Epithelial cell of prostate (primary cell): ENCODE measurements around the gene EPHA4.
A peak's percentile ranks its signal among the peaks of the same experiment; 100 is the strongest.
"Not testable (repeated sequence)": the region's sequence is repeated elsewhere in the genome, so short reads cannot be mapped to it uniquely, and the experiment has no call there.

ENCODE experiments used
- DNase-seq: peaks from one replicate; pipeline ENCODE4 v3.0.0-alpha.2; 2011; ENCODE audit warnings: low read depth, low spot score
- H3K27ac ChIP-seq: fragments of 450-650 bp; 2 replicates; pipeline ENCODE4 v1.5.1; 2017; ENCODE audit warnings: mild to moderate bottlenecking

Gene EPHA4

DNA sequence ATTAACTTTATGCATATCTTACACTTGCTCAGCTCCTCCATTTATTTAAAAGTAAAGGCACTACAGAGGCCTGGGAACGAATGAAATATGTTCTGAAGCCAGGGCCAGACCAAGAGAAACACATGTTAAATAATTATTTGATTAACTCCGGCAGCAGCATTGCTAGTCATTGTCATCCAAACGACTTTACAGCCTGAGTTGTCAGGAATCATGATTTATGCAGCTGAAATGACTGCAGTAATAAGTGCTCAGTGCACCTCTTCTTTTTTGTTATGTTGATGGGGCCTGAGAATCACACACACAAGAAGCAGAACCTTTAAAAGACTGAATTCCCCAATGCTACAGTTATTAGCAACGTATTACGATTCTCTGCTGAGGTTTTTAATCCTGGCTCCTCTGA, 58.9 kb downstream of the EPHA4 start:
- H3K27ac ChIP-seq: no peak overlapping the region

DNA sequence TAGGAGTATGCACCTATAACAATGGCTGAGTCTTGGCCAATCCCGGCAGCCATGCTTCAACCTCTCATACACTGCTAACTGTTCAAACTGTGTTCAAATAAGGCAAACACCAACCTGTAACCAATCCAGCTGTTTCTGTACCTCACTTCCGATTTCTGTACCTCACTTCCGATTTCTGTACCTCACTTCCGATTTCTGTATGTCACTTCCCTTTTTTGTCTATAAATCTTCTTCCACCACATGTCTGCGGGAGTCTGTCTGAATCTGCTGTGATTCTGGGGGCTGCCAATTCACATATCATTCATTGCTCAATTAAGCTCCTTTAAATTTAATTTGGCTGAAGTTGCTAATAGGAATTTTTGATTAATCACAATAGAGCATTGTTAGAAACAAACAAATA, 60.8 kb downstream of the EPHA4 start:
- H3K27ac ChIP-seq, DNase-seq: not testable (repeated sequence)

More for the DNA sequence above, 58.9 kb downstream of the EPHA4 start:
- DNase-seq: no peak

- no peak overlapping the region for H3K27ac ChIP-seq
- DNase-seq: no peak
Observed at GRCh38 chr2:221506469-221506868, 65.6 kb downstream of the EPHA4 start.

DNA sequence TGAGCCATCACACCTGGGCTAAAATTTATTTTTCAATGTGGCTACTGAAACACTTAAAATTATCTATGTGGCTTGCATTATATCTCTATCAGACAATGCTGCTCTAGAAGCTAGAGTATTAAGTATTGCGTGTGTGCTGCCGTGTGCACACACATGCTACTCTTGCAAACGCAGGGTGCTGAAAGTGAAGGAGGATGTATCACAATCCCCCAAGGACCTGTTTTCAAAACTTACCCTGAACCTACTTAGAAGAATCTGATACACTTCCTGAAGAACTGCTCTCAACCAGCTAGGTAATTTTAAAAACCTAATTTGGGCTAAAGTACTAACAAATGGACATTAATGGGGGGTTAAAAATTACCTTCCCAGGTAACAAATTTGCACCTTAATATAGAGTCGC, 66.5 kb downstream of the EPHA4 start:
- H3K27ac ChIP-seq: no peak overlapping the region
- no peak for DNase-seq

GRCh38 chr2:221504905-221505304, 67.2 kb downstream of the EPHA4 start:
- no peak overlapping the region for H3K27ac ChIP-seq
- DNase-seq: no peak

DNA sequence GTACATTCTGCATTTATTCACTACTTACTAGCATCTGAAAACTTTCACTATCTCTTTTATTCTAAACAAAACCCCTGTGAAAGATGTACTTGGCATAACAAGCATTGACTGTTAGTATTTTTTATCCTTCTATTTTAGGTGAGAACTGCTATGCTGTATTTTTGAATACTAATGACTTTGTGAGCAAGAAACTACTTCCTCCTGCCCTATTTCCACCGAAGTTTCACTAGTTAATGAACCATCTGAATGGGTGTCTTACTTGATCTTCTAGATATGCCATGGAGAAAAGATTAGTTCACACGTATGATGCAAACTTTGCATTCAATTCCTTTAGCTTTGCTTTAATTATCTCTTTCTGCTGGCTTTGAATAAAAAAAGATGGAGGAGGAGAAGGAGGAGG, 68.1 kb downstream of the EPHA4 start:
- no peak overlapping the region for H3K27ac ChIP-seq
- DNase-seq: no peak

DNA sequence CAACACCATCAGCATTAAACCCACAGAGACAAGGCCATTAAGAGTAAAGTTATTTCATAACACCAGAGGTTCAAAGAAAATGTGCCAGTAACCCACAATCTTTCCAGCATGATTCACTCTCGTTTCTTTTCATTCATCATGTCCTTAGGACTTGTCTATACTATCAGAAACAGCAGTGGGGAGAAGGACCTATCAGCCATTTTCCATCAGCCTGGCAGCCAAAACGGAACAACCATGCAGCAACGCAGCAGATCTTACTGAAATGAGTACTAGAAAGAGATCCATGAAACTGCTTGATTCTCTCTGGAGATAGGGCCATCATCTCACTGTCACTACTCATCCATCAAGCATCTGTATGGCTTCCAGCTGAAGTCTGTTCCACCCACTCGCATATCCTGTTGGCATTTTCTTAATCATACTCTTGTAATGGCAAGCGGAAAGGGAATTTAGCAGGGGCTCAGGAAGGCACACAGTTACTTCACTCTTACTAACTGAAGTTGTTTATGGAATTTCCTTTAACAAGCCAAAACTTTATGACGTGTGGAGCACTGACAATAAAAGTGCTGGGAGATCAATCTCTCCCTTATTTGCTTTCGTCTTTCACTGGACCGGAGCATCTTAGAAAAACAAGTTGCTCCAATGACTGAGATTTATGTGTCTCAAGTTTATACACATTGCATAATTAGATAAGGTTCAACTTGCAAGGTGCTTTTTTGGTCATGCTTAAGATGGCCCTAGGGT, 69.7 kb downstream of the EPHA4 start:
- no peak for DNase-seq
- H3K27ac ChIP-seq: peak overlapping the region; percentile 16

DNA sequence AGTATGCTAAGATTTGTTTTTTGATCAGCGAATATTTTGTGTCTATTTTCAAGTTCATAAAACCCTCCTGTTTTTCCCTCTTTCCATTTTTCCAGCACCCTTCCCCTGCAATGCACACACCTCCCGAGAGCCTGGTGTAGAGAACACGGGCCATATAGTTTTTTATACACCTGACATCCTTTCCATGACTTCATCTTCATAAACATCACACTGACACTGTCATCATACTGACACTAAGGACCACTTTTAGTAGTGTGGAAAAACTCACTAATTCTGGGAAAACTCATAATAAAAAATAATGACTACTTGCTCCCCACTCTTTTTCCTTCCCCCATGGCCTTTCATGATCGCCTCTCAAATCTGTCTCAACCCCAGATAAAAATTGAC, 70.2 kb downstream of the EPHA4 start:
- DNase-seq: no peak
- H3K27ac ChIP-seq: peak overlapping the region; percentile 16

DNA sequence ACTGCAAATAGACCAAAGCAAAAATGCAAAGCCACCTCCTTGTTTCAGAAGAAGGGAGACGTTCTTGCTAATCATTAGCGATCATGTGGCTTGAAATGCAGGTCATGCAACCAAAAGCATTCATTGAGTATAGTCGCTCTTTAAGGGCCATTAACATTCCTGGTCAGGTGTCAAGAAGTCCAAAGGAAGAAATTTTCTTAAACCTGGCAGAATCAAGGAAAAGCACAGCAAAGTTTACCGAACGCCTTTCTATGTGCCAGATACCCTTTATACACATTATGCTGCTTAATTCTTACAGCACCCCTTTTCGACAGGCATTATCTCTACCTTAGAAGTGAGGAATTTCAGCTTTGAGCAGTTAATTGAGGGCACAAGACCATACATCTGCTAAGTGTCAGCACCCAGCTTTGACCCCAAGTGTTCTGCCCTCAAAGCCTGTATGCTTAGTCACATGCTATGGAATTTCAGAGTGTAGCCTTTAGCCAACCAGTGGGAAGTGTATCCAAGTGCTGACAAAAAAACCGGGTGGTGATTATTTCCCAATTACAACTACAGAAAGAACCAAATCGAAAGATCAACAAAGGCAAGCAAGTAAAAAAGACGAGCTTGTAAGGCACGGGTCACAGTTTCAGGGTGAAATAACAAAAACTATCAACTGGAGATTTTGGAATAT, 70.8 kb downstream of the EPHA4 start:
- no peak for DNase-seq
- no peak overlapping the region for H3K27ac ChIP-seq

- no peak for DNase-seq
- no peak overlapping the region for H3K27ac ChIP-seq
Observed at GRCh38 chr2:221500501-221501209, 71.4 kb downstream of the EPHA4 start.

GRCh38 chr2:221495731-221496130, 76.4 kb downstream of the EPHA4 start:
- no peak for DNase-seq
- H3K27ac ChIP-seq: no peak overlapping the region

DNA sequence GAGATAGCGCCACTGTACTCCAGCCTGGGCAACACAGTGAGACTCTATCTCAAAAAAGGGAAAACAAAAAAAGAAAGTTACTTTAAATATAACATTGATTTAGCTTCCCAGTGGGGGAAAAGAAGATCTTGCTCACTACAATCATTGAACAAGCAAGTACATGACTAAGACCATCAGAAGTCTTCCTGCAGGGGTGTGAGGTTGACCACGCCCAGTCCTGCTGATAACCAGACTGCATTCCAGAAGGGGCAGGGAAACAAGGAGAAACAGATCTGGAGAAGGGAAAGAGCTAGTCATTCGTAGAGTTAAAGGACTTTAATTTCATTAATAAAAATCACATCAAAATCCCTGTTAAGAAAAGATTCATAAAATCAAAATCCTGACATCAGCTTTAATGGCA, 77.5 kb downstream of the EPHA4 start:
- DNase-seq: no peak
- no peak overlapping the region for H3K27ac ChIP-seq

DNA sequence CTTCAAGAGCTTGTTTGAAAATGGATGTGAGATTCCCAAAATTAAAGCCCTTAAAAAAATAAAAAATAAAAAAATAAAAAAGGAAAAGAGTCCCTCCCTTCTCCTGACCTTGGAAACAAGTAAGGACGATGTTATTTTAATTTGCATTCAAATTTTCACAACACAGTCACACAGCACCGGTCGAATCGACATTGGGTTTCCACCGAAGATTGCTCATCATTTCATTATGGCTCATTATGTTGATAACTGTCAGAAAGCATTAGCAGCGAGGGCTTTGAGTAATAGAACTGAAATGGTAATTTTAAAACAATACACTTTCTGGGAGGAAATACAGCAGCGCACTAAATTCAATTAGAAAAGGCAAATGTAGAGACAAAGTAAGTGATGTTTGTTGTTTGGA, 78.7 kb downstream of the EPHA4 start:
- no peak overlapping the region for H3K27ac ChIP-seq
- no peak for DNase-seq

- no peak for DNase-seq
- no peak overlapping the region for H3K27ac ChIP-seq
Observed at GRCh38 chr2:221492636-221493035, 79.5 kb downstream of the EPHA4 start.

GRCh38 chr2:221490506-221491060, 81.5 kb downstream of the EPHA4 start:
- no peak for DNase-seq
- no peak overlapping the region for H3K27ac ChIP-seq

- H3K27ac ChIP-seq: no peak overlapping the region
- no peak for DNase-seq
Observed at GRCh38 chr2:221488136-221488807, 83.8 kb downstream of the EPHA4 start.

- DNase-seq: no peak
- no peak overlapping the region for H3K27ac ChIP-seq
Observed at GRCh38 chr2:221486106-221486505, 86.0 kb downstream of the EPHA4 start.

DNA sequence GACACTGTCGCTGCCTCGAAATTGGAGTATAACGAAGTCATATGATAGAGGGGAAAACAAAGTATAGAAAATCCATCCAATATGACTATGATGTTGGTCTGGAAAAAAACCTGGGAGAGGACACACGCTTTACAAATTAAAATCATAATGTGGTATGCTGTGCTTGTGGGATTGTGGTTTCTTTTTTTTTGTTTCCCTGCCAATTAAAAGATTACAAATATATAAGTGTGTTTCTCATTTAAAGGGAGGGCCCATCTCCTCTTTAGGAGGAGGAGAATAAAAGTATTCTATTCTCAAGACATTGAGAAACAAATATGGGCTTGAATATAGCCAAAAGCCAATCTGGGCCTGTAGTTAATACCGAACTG, 86.6 kb downstream of the EPHA4 start:
- no peak for DNase-seq
- no peak overlapping the region for H3K27ac ChIP-seq

- DNase-seq: no peak
- no peak overlapping the region for H3K27ac ChIP-seq
Observed at GRCh38 chr2:221484761-221485502, 87.2 kb downstream of the EPHA4 start.
